HepG2 (cell line): ENCODE measurements around the gene FAM229A. TPM values are rescaled to one million over a fixed set of nuclear protein-coding genes. Genes with fewer than 3 reads are reported as not detected.
A peak's percentile ranks its signal among the peaks of the same experiment; 100 is the strongest.

ENCODE experiments used
- ATF7-NPFF ChIP-seq: sonication (generic); formaldehyde crosslinking; IDR thresholded peaks from 2 replicates; pipeline ENCODE4 v1.8.1; 2023; ENCODE audit warnings: mild to moderate bottlenecking, low read depth, missing genetic modification reagents, moderate library complexity
- BHLHE40 ChIP-seq: IDR thresholded peaks from 2 replicates; pipeline ENCODE4 v1.6.1; 2011; ENCODE audit warnings: low read length, improper control_type of control experiment
- NRL ChIP-seq: sonication (generic); formaldehyde crosslinking; IDR thresholded peaks from 2 replicates; pipeline ENCODE4 v1.5.0; 2020; ENCODE audit warnings: missing genetic modification reagents, mild to moderate bottlenecking, moderate library complexity, borderline replicate concordance
- THAP11 ChIP-seq: IDR thresholded peaks from 2 replicates; pipeline ENCODE4 v1.6.1; 2016; ENCODE audit warnings: missing biosample characterization, missing genetic modification reagents
- TSC22D2 ChIP-seq: sonication (generic); formaldehyde crosslinking; IDR thresholded peaks from 2 replicates; pipeline ENCODE4 v1.5.1; 2020; ENCODE audit warnings: missing genetic modification reagents, mild to moderate bottlenecking, borderline replicate concordance
- ZFAT ChIP-seq: sonication (generic); formaldehyde crosslinking; conservative IDR thresholded peaks from 2 replicates; pipeline ENCODE4 v1.8.1; 2023; ENCODE audit warnings: missing genetic modification reagents, inconsistent platforms
- ZNF121 ChIP-seq: sonication (generic); formaldehyde crosslinking; IDR thresholded peaks from 2 replicates; pipeline ENCODE4 v1.5.0; 2020; ENCODE audit warnings: mild to moderate bottlenecking, missing genetic modification reagents
- ZNF225 ChIP-seq: sonication (generic); formaldehyde crosslinking; IDR thresholded peaks from 2 replicates; pipeline ENCODE4 v1.4.0; 2020; ENCODE audit warnings: mild to moderate bottlenecking, missing genetic modification reagents
- ZNF883 ChIP-seq: sonication (generic); formaldehyde crosslinking; IDR thresholded peaks from 2 replicates; pipeline ENCODE4 v1.5.1; 2020; ENCODE audit warnings: mild to moderate bottlenecking, missing genetic modification reagents; ENCODE audit errors: not compliant biosample characterization
- ZSCAN12 ChIP-seq: sonication (generic); formaldehyde crosslinking; IDR thresholded peaks from 2 replicates; pipeline ENCODE4 v1.9.0; 2021; ENCODE audit warnings: mild to moderate bottlenecking, missing genetic modification reagents
- polyA plus RNA-seq, 8 experiments: library from polyadenylated mRNA; depleted of rRNA in 3 of 8; stranded (reverse) in 7 of 8; unstranded in 1 of 8; fragments of >200 nt; fragmentation: Illumina TruSeq in 4 of 8; extraction: Trizol in 4 of 8; gene quantifications; 2 replicates each; pipeline versions ENCODE4 v1.2.1 to v1.2.3, GENCODE V29; 2011 to 2016; ENCODE audit warnings: low read depth in 4 of 8, missing spikeins in 1 of 8, mixed read lengths in 1 of 8; ENCODE audit not compliant: insufficient read depth in 1 of 8
- total RNA-seq, 5 experiments: library from RNA; depleted of rRNA; stranded (reverse); fragments of >200 nt; fragmentation: Illumina TruSeq; extraction: Trizol; gene quantifications; 2 replicates each; pipeline ENCODE4 v1.2.3, GENCODE V29; 2016; ENCODE audit warnings: low read depth in 1 of 5
- TF ChIP-seq, protein P1 (sequence below), 2 experiments: sonication (generic) in 1 of 2; formaldehyde crosslinking in 1 of 2; IDR thresholded peaks; 2 replicates each; pipeline versions ENCODE4 v1.4.0 to v1.6.1; 2016 to 2020; ENCODE audit warnings: borderline replicate concordance in 1 of 2, low read depth in 1 of 2, mild to moderate bottlenecking in 1 of 2, missing genetic modification reagents in 1 of 2
- TF ChIP-seq, protein P2 (sequence below): sonication (generic); formaldehyde crosslinking; IDR thresholded peaks from 2 replicates; pipeline ENCODE4 v1.5.1; 2020; ENCODE audit warnings: missing genetic modification reagents, mild to moderate bottlenecking, borderline replicate concordance
- TF ChIP-seq, protein P3 (sequence below): sonication (generic); formaldehyde crosslinking; IDR thresholded peaks from 2 replicates; pipeline ENCODE4 v1.8.0; 2022; ENCODE audit warnings: mild to moderate bottlenecking, missing genetic modification reagents, moderate library complexity
- TF ChIP-seq, protein P4 (sequence below): sonication (generic); formaldehyde crosslinking; IDR thresholded peaks from 2 replicates; pipeline ENCODE4 v1.4.0; 2020; ENCODE audit warnings: mild to moderate bottlenecking, missing genetic modification reagents

FAM229A gene
- total and polyA plus RNA-seq, 2 of the 13 experiments (the other 11 are each of a cell fraction or from before 2014, with no cell fraction given): 3.2 to 17.6 TPM

DNA sequence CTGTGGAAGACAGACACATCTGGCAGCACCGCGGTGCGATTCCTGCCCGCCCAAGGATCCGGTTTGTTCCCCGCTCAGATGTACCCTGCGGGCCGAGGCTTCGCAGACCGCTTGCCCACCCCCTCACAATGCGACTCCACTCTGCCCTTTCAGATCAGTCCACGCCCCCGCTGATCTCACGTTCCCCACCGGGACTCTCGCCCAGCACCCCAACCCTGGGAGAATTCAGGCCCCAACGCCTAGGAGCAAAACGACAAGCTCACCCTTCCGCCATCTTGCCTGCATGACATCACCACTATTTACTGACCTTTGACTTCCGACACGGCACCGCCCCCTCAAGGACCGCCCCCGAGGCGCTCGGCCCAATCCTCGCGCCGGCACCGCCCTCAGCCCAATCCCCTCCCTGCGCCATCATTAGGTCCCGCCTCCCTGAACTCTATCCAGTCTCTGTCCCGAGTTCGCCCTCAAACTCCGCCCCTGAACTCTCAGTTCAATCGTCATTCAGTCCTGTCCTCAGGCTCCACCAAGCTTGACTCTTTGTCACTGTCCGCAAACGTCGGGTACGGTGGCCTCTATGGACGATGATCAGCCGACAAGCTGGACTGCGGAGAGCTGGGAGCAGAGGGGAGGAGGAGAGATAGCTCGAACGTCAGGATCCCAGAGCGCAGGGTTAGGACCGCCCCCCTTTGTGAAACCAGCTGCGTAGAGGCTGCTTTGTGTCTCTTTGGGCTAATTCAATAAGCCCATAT, 32.0 kb upstream of the FAM229A start, which contains the start of gene BSDC1 (continued):
- TF ChIP-seq, protein P1, sequence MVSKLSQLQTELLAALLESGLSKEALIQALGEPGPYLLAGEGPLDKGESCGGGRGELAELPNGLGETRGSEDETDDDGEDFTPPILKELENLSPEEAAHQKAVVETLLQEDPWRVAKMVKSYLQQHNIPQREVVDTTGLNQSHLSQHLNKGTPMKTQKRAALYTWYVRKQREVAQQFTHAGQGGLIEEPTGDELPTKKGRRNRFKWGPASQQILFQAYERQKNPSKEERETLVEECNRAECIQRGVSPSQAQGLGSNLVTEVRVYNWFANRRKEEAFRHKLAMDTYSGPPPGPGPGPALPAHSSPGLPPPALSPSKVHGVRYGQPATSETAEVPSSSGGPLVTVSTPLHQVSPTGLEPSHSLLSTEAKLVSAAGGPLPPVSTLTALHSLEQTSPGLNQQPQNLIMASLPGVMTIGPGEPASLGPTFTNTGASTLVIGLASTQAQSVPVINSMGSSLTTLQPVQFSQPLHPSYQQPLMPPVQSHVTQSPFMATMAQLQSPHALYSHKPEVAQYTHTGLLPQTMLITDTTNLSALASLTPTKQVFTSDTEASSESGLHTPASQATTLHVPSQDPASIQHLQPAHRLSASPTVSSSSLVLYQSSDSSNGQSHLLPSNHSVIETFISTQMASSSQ (IDR thresholded peaks at IDR 0.05; ENCODE audit: low read depth): no peak
- TF ChIP-seq, protein P1 (CRISPR knock-in tag; IDR thresholded peaks at IDR 0.05; ENCODE audit: borderline replicate concordance): peak; percentile 63; the same call in 1 of the 2 replicates
- no peak; the same call in 1 of the 2 replicates for TF ChIP-seq TSC22D2 (CRISPR knock-in tag)
- TF ChIP-seq BHLHE40: no peak
- TF ChIP-seq, protein P2, sequence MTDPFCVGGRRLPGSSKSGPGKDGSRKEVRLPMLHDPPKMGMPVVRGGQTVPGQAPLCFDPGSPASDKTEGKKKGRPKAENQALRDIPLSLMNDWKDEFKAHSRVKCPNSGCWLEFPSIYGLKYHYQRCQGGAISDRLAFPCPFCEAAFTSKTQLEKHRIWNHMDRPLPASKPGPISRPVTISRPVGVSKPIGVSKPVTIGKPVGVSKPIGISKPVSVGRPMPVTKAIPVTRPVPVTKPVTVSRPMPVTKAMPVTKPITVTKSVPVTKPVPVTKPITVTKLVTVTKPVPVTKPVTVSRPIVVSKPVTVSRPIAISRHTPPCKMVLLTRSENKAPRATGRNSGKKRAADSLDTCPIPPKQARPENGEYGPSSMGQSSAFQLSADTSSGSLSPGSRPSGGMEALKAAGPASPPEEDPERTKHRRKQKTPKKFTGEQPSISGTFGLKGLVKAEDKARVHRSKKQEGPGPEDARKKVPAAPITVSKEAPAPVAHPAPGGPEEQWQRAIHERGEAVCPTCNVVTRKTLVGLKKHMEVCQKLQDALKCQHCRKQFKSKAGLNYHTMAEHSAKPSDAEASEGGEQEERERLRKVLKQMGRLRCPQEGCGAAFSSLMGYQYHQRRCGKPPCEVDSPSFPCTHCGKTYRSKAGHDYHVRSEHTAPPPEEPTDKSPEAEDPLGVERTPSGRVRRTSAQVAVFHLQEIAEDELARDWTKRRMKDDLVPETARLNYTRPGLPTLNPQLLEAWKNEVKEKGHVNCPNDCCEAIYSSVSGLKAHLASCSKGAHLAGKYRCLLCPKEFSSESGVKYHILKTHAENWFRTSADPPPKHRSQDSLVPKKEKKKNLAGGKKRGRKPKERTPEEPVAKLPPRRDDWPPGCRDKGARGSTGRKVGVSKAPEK (CRISPR knock-in tag): no peak
- peak; percentile 81 for TF ChIP-seq THAP11 (CRISPR knock-in tag)
- TF ChIP-seq ZSCAN12: no peak
- no peak for TF ChIP-seq ZFAT (CRISPR knock-in tag)
- TF ChIP-seq ZNF883: peak; percentile 68
- 0 out of 2 replicates have a peak, but pooled peaks have one; percentile 8 for TF ChIP-seq ZNF121 (CRISPR knock-in tag)
- TF ChIP-seq ATF7-NPFF (CRISPR knock-in tag): peak; percentile 35; the same call in 1 of the 2 replicates
- no peak for TF ChIP-seq NRL (CRISPR knock-in tag)
- TF ChIP-seq, protein P3, sequence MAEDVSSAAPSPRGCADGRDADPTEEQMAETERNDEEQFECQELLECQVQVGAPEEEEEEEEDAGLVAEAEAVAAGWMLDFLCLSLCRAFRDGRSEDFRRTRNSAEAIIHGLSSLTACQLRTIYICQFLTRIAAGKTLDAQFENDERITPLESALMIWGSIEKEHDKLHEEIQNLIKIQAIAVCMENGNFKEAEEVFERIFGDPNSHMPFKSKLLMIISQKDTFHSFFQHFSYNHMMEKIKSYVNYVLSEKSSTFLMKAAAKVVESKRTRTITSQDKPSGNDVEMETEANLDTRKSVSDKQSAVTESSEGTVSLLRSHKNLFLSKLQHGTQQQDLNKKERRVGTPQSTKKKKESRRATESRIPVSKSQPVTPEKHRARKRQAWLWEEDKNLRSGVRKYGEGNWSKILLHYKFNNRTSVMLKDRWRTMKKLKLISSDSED: no peak
- TF ChIP-seq ZNF225 (CRISPR knock-in tag): 0 out of 2 replicates have a peak, but pooled peaks have one; percentile 50
- TF ChIP-seq, protein P4, sequence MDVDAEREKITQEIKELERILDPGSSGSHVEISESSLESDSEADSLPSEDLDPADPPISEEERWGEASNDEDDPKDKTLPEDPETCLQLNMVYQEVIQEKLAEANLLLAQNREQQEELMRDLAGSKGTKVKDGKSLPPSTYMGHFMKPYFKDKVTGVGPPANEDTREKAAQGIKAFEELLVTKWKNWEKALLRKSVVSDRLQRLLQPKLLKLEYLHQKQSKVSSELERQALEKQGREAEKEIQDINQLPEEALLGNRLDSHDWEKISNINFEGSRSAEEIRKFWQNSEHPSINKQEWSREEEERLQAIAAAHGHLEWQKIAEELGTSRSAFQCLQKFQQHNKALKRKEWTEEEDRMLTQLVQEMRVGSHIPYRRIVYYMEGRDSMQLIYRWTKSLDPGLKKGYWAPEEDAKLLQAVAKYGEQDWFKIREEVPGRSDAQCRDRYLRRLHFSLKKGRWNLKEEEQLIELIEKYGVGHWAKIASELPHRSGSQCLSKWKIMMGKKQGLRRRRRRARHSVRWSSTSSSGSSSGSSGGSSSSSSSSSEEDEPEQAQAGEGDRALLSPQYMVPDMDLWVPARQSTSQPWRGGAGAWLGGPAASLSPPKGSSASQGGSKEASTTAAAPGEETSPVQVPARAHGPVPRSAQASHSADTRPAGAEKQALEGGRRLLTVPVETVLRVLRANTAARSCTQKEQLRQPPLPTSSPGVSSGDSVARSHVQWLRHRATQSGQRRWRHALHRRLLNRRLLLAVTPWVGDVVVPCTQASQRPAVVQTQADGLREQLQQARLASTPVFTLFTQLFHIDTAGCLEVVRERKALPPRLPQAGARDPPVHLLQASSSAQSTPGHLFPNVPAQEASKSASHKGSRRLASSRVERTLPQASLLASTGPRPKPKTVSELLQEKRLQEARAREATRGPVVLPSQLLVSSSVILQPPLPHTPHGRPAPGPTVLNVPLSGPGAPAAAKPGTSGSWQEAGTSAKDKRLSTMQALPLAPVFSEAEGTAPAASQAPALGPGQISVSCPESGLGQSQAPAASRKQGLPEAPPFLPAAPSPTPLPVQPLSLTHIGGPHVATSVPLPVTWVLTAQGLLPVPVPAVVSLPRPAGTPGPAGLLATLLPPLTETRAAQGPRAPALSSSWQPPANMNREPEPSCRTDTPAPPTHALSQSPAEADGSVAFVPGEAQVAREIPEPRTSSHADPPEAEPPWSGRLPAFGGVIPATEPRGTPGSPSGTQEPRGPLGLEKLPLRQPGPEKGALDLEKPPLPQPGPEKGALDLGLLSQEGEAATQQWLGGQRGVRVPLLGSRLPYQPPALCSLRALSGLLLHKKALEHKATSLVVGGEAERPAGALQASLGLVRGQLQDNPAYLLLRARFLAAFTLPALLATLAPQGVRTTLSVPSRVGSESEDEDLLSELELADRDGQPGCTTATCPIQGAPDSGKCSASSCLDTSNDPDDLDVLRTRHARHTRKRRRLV: no peak; the same call in 1 of the 2 replicates
